NCI-H2227 (cell line): ENCODE data around the gene ELMO1.
A peak's percentile ranks its signal among the peaks of the same experiment; 100 is the strongest.

Experiments used
- DNase-seq: peaks from one replicate; lab custom pipeline; 2025; ENCODE audit not compliant: unreplicated experiment; lab: John Stamatoyannopoulos, UW

ELMO1 gene

DNA sequence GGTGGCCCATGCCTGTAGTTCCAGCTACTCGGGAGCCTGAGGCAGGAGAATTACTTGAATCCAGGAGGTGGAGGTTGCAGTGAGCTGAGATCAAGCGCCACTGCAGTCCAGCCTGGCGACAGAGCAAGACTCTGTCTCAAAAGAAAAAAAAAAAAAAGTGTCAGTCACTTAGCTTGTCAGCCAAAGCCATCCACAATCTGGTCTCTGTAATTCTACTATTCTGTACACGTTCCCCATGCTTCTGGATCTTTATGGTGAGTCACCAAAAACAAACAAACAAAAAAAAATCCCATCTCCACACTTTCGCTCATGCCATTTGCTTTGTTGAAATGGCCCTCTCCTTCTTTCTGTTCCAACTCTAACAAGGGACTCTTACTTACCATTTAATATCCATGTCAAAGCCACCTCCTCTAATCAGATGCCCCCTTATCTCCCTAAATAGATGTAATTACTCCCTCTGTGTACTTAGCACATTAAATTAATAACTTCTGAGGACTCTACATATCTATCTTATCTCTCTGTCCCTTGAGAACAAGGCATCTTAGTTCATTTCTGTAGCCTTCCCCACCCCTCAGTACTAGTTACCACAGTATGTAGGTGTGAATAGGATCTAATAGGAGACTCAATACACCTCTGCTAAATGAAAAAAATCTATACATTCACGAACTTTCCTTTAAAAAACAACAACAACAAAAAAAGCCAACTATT, 128.4 kb downstream of the ELMO1 start:
- DNase-seq = no peak

DNA sequence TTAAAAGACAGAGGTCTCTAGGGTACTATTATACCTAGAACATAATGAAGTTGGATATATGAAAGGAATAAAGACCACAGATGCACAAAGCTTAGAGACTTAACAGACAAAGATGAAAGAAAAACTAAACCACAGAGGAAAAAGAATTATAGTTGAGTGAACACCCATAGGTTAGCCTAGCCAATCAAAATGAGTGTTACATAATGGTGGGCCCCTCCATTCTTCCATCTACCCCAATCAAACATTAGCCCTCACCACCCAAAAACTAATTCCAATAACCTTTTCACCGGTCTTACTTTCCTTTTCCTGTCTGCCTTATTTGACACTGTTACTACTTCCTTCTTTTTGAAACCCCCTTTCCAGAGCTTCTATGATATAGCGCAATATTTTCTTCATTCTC, 130.1 kb downstream of the ELMO1 start:
- no peak for DNase-seq

DNA sequence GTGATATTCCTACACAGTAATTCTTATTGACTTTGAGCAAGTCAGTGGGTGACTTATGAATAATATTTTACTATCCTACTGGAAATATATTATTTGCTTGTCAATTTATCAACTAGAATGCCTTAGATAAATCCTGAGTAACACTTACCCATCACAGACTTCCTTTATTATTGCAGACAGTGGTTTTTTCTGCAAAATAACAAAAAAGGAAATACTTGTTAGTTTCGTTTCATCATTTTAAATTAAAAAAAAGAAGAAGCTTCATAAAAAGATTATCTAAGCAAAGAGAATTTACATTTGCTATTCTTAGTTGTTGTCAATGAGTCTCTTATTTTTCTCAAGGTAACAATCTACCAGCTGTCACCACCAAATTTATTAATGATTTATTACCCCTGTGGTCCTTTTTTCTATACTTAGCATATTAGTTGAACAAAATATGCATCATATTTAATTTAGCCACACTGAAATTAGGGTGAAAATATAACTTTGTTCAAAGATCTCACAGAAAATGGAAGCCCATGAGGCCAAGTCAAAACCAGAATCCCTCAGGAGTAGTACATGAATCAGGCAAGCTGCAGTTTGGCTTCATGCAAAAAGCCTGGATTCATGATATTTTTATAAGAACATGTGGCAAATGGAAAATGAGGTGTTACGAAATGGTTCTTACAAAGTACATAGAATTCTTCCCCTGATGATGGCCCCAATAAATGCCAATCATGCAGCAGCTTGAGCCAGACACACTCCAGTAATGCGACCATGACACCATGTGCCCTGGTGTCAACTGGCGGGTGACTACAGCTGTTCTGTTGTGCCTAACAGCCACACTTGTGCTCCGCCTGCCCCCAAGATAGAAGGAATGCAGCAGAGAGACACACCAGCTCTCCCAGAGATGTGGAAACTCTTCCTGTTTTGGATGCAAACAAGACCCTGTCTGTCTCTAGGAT, 132.6 kb downstream of the ELMO1 start:
- DNase-seq = no peak

DNA sequence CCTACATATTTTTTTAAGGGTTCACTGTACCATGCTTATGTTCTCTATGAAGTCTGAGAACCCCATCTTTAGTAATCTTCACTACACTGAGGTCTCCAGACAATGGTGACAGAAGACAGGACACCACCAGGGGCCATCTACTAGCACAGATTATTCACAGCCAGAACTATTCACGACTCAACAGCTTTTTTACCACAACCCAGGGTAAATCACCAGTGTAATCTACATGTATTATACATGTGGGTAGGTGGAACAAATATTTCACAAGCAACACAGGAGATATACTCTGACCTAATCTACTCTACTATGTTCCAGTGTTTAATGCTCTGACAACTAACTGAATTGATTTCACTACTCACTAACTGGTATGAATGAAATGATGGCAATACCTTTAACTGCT, 136.1 kb downstream of the ELMO1 start:
- no peak for DNase-seq

DNA sequence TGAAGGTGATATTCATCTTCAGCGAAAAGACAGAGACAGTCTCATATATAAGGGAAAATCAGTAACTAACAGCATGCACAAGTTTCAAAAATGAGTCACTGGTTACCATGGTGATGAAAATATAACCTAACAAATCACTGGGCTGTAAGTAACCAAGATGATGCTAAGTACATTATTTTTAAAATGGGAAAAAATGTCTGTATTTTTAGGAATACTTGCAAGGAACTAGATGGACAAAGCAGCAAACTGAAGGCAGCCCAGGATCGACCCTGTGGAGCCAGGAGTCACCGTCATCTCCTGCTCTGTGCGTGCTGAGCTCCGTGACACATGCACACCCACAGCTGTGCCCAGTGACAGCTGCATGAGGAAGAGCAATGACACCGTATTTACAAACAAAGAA, 137.3 kb downstream of the ELMO1 start:
- no peak for DNase-seq

DNA sequence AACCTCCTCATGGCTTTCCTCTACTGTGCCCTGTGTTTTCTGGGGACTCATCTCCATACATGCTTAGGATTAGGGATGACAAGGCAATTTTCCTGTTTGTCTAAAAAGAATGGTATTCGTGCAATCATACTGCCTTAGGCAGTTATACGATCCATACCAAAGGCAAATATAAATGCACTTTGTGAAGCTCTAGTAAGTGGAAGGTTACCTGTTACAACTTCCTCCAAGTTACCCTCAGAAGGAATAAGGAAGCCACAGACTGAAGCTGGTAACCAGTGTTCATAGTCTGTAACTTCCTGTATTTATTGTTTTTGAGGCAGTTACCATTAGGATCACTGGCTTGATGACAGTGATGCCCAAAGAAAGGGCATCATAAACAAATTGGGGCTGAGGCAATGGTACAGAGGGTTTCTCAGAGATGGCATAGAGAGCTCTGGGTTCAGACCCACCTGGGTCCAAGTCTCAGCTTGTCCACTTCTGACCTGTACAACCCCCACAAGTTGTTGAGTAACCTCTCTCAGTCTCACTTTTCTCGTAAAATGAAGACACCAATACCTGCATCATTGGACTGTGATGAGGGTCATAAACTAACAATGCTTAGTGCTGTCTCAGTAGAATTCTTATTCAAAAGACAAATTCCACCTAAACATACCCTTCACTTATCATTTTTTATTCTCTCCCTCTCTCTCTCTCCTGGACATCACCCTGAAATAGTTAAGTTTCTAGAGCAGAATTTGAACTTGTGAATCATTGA, 138.2 kb downstream of the ELMO1 start:
- DNase-seq = no peak

DNA sequence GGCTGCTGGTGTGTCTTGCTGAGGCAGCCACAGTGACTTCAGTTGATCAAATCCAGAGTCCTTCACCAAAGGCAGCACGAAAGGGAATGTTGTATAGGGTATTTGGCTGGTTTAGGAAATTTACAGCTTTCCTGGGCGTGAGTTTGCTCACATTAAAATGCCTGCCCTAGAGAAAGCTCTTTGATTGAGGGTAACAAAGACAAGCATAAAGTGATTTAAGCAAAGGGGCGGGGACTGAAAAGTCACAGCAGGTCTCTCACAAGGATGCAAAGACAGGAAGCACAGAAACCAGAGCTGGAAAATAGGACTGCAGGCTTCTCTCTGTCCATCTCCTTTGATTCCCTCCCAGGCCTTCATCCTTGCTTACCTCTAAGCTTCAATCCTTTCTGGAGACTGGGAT, 139.2 kb downstream of the ELMO1 start:
- DNase-seq = no peak

DNA sequence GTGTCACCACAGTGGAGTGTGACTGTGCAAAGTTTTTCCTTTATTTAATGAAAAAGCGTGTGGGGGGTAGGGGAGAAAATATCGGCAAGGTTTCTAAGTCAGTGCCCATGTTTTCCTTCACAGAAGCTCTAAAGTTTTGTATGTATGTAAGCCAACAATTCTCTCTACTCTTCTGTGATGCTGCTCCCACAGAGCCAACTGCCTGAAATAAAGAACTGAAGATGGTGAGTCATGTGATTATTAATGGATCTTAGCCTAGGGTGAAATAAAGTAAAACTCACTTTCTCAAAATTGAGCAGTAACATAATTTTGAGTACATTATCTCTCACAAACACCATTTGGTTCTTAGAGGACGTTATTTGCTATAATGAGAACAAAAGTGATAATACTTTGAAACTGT, 143.7 kb downstream of the ELMO1 start:
- DNase-seq = no peak

DNA sequence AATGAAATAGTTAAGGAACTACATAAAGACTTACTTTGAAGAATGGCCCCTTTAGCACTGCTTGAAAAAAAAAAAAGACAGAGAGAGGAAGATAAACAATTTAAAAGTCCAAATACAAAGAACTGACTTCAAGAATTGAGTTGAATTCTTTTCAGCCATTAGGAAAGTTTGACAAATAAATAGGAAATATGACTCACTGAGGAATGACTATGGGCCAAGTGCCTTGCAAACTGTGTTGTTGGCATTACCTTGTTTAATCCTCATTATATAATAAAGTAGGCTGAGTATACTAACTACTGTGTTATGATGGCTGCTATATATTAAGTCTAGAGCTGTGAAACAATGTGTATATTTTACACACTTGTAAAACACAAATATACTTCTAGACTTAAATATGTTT, 151.1 kb downstream of the ELMO1 start:
- DNase-seq = no peak

DNA sequence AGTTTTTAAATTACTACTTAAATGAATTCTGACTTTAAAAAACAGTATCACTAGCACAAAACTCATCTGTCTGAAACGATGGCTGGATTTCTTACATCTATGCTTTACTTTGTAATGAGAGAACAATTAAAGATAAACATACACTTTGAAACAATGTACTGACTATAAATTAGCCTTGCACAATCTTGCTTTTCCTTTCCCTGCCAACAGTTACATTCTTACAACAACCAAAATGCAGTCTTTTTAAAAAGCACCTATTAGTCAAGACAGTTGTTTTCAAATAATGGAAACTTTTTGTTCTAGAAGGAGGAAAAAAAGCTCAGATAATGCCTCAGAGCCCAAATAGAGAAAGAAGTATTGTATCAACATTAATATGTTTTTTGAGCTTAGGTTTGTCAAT, 153.3 kb downstream of the ELMO1 start:
- no peak for DNase-seq

DNA sequence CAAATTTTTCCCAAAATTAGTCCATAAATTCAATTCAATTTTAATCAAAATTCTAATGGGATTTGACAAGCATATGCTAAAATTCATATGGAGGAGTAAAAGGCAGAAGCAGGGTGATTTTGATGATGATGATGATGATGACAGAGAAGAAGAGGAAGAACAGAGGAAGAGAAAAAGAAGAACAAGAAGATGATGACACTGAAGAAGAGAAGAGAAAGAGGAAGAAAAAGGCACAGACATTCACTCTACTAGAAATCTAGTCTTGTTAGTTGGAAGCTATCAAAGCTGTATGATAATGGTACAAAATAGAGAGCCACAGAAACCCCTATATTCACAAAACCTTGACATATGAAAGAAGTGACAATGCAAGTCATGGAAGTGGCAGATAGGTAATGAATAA, 157.9 kb downstream of the ELMO1 start:
- DNase-seq = no peak

DNA sequence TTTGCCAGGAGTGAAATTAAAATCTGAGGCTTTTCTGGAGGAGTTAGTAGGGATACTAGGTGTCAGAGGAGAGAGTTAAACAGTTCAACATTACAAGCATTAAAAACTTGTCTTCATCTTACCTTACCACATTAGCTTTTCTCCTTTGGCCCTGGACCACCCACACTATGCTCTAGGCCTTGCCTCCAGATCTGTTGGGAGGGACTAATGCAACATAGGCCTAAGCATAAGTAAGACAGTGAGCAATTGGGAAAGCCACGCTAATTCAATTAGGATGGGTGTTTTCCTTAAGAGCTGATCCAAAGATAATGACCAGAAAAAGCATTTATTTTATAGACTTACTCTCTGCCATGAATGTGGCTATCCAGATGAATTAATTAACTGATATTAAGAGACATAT, 158.9 kb downstream of the ELMO1 start:
- DNase-seq = no peak

DNA sequence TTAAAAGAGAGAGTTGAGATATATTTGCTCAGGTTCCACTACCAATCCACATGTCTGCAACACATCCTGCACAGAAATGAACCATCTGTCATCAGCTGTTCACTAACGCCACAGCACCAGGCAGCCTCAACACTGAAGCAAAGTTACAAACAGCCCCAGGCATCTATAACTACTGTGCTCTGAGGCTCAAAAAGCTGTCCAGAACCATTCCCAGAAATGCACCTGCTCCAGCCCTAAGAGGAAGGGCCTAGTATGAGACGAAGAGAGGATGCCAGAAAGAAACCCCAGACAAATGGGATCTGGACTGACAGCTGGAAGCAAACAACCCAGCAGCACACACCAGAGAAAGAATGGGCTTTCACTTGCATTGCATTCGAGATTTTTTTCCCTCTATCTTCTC, 159.3 kb downstream of the ELMO1 start:
- no peak for DNase-seq

DNA sequence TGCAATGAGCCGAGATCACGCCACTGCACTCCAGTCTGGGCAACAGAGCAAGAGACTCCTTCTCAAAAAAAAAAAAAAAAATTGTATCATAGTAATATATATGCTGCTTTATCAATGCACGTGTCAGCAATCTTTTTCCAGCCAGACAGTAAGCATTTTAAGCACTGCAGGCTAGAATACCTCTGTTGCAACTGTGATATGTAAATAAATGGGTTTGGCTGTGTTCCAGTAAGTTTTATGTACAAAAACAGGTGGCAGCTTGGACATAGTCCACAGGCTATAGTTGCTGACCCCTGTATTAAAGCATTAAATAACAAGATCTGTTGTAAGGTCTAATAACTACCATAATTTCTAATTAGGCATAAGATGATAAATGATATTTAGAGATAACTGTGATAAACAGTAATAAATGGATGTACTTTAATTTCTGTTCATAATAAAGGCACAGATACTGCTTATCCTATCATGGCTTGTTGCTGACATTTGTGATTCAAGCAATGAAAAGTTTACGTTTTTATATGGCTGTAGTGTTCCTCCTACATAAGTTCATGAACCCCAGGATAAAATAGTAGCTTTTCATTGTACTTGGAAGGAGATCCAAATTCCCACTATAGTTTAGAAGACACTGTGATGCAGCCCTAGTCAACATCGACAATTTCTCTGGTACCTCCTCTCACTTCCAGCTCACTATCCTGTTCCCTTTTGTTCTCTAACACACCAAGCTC, 161.4 kb downstream of the ELMO1 start:
- no peak for DNase-seq

DNA sequence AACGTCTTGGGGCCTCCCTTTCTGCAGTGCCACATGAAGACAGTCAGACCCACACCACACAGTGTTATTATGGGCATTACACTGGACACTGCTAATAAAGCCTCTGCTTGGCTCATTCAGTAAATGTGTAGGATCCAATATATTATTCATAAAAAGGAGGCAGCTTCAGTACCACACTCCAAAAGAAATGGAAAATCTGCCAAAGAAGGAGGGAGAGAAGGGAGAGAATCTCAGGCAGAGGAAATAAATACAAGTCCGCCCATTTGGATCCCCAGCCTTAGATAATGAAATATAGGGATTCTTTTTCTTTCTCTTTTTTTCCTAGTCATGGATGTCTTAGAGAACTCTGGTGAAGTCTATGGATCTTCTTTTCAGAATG, 162.2 kb downstream of the ELMO1 start:
- DNase-seq = no peak

DNA sequence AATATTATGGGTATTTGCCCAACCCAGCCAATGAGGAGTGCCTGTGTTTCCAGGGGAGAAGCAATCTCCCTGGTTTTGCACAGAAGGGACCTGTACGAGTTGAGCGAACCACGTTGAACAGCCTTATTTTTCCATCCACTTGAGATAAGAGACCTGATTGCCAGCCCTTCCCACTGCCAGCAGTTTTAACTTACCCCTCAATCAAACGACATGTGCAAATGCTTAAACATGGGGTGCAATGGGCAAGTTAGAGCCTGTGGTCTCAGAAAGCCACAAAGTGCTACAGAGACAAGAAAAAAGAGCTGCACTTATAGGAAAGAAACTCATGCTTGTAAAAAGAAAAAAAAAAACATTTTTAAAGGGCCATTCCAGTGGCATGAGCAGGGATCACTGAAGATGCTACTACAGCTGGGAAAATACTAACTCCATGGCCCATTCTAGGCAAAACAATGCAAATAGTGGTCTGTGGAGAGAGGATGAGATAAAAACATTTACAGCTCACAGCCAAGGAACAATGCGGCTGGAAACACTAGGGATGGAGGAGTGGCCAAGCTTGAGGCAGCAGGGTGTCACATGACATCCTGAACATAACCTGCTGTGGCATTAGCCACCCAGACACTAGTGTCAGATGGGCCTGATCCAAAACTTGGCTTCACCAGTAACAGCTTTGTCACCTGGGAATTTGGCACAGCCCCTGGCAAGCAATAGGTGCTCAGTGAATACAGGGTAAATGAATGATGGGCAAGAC, 162.8 kb downstream of the ELMO1 start:
- no peak for DNase-seq

DNA sequence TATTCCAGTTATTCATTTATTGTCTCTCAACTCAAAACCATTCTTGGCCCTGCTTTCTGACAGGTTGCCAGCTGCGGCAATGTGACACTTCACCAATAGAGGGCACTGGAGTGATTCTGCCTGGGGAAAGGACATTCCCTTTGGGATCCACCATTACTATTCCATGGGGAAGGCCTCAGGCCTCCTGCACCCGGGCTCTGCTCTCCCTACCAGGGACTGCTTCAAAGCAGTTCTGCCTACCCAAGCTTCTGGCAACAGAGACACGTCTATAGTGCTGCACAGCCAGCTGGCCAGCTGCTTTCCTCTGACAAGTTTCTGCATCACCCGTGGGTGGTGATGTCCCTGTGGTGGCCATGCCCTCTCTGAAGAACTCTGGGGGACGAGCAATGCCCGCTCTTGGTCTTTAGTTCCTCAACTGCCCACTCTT, 163.8 kb downstream of the ELMO1 start:
- DNase-seq = peak; percentile 17

DNA sequence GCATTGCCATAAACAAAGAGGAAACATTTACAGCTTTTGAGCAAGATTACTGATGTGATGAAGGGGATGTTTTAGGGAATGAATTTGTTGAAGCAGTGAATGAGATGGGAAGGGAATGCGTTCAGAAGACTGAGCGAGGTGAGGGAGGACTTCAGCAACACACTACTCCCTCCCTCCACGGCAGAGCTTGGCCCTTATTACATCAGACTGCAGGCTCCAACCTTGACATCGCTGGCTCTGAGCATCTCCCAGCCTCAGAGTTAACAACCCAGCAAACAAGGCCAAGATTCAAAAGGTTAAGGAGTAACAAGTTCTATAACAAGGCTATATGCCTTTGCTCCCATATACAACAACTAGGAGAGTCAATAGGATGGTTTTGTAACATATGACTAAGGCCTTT, 164.4 kb downstream of the ELMO1 start:
- no peak for DNase-seq

DNA sequence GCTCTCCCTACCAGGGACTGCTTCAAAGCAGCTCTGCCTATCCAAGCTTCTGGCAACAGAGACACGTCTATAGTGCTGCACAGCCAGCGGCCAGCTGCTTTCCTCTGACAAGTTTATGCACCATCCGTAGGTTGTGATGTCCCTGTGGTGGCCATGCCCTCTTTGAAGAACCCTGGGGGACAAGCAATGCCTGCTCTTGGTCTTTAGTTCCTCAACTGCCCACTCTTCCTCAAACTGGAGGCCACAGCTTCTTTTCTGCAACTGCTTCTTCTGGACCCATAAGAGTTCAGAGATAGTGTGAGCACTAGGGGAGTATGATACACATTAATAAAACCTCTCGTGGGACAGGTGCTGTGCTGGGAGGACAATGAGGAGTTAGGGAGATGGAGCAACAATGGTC, 164.9 kb downstream of the ELMO1 start:
- DNase-seq = no peak

DNA sequence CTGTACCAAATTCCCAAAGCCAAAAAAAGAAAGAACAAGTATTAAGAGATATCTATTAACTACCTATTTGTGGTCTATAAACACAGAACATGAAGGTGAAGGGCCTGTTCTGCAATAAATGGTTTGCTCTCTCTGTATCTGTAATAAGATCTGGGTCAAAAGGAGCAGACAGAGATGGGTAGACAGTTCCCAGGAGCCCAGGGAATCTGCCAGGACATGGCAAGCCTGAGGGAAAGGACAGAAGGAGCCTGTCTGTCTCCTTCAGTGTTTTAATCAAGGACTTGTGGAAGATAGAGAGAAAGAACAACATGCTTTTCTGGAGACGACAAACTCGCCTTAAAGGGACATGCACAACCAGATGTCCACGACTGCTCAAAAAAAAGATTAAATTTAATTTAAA, 165.7 kb downstream of the ELMO1 start:
- DNase-seq = no peak

DNA sequence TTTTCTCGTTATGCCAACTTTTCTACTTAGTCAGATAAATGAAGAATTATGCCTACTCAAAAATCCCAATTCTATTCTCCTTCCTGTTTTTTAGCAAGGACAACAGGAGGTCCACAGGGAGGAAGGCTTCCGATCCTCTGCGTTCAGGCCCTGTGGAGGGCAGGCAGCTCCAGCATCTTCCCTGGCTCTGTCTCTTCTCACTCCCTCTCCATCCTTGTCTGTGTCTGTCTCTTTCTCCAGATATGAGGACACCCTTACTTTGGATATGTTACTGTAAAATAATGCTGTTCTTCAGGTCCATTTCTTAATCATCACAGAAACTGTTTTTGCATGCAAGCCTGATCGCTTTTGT, 166.6 kb downstream of the ELMO1 start:
- no peak for DNase-seq
